ENCODE data around the gene RIBC1. TPM values are rescaled to one million over a fixed set of nuclear protein-coding genes. Genes with fewer than 3 reads are reported as not detected.

RIBC1 gene
- total RNA-seq, 1 donor from 2014 or later: not detected

DNA sequence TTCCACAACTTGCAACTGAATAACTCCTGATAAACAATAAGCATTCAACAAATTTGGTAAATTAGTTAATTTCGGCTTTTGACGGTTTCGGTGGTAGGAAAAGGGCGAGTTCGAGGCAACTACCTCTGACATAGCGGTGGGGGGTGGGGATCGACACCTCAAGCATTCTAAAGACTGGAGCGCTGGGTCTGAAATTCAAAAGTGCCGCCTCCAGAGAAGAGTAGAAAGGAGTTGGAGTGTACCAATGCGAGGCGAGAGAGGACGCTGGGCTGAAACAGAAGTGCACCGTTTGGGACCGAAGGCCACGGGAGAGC, 944 bp upstream of the RIBC1 start:
- peak overlapping the region; percentile 93 for H3K27ac ChIP-seq
- intact Hi-C loops (cut with DNase I): no loop called here

DNA sequence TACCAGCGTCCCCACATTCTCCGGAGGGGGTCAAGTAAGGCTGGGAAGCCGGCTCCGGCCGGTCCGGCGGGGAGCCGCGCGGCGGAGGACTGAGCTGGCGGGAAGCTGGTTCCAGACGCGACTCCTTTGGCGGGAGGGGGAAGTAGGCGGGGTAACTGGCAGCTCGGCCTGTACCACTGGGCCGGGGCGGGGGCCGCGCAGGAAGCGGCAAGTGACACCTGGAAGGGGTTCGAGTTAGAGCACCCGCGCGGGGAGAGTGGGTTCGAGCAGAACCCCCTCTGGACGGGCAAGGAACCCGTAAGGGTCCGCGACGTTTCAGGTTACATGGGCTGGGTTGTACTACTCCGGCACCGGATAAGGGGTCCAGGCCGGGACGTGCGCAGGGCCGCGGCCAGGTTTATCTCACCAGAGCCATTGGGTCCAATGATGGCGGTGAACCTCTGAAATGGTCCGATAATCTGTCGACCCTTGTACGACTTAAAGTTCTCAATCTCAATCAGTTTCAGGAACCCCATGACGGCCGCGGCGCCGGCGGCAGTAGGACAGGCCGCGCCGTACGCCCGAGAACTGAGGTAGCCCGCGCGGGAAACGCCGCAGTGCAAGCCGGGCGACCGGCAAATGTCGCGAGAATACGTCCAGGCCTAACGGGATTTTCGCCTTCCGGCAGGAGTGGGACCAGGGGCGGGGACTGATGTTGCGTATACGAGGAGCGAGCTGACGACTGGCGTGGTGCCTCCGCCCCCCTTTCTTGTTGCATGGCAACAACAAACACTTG, 400 bp upstream of the RIBC1 start, which contains the start of gene SMC1A:
Gene SMC1A, minus strand, starts transcription at position 569 of the 775 bp plus-strand sequence. Its CDS starts 54 bp downstream, at position 515.
- intact Hi-C loops (cut with DNase I): no loop called here
- H3K27ac ChIP-seq: peak within 1 kb of the TSS; percentile 93
- DNase-seq (ENCODE audit: extremely low spot score in 2 of 2): peak in 1 of 2 donors; percentile 99
- H3K9me3 ChIP-seq: no peaks in the 10 kb centered on the region
- H3K4me3 ChIP-seq: peak within 1 kb of the TSS; percentile 71 to 76
- peaks cover 22% of the 10 kb centered on the region for H3K4me1 ChIP-seq
- TF ChIP-seq CTCF (IDR thresholded peaks at IDR 0.05): peak in 1 of 3 experiments; percentile 7
- TF ChIP-seq POLR2A (IDR thresholded peaks at IDR 0.05): peak in 1 of 2 donors; percentile 30
- TF ChIP-seq POLR2AphosphoS5 (IDR thresholded peaks at IDR 0.05; ENCODE audit: insufficient read depth in 1 of 2, low read depth in 1 of 2): peak; percentile 83 to 94
- H3K27me3 ChIP-seq: no peaks in the 10 kb centered on the region
- no peaks in the 10 kb centered on the region for H3K36me3 ChIP-seq

More for the DNA sequence above, 944 bp upstream of the RIBC1 start:
- TF ChIP-seq POLR2AphosphoS5 (IDR thresholded peaks at IDR 0.05; ENCODE audit: insufficient read depth in 1 of 2, low read depth in 1 of 2) (no peak), CTCF (IDR thresholded peaks at IDR 0.05) (no peak), POLR2A (IDR thresholded peaks at IDR 0.05) (no peak)
- Histone ChIP-seq H3K4me3 (peak overlapping the region; percentile 71 to 76), H3K4me1 (peaks cover 22% of the 10 kb centered on the region), H3K27me3 (no peaks in the 10 kb centered on the region), H3K9me3 (no peaks in the 10 kb centered on the region), H3K36me3 (no peaks in the 10 kb centered on the region)
- no peak for DNase-seq (ENCODE audit: extremely low spot score in 2 of 2)

GRCh38 chrX:53429755-53430154, 7.1 kb downstream of the RIBC1 start:
- no peak overlapping the region for H3K4me3 ChIP-seq
- H3K27me3 ChIP-seq: no peaks in the 10 kb centered on the region
- H3K27ac ChIP-seq: no peak overlapping the region
- TF ChIP-seq POLR2A (IDR thresholded peaks at IDR 0.05) (no peak), CTCF (IDR thresholded peaks at IDR 0.05) (no peak), POLR2AphosphoS5 (IDR thresholded peaks at IDR 0.05; ENCODE audit: insufficient read depth in 1 of 2, low read depth in 1 of 2) (no peak)
- DNase-seq (ENCODE audit: extremely low spot score in 2 of 2): no peak
- no peaks in the 10 kb centered on the region for H3K9me3 ChIP-seq
- intact Hi-C loops (cut with DNase I): loop anchor here (10.0 kb wide), 1 partner anchor 115 kb away; no protein-coding TSS in a partner anchor
- H3K36me3 ChIP-seq: peaks cover 0 to 5% of the 10 kb centered on the region in 2 donors
- peaks cover 4% of the 10 kb centered on the region for H3K4me1 ChIP-seq

DNA sequence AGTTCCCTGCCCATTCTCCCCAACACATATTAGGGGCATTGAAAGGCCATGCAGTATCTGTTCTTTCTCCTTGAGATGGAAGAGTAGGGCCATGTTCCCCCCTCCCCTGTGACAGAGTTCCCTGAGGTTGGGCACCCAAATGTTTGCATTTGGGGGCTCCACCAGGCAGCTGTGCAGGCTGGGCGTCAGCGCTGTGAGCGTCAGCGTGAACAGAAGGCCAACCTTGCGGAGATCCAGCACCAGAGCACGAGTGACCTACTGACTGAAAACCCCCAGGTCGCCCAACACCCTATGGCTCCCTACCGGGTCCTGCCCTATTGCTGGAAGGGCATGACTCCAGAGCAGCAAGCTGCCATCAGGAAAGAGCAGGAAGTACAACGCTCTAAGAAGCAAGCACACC, 7.6 kb downstream of the RIBC1 start:
- no peaks in the 10 kb centered on the region for H3K27me3 ChIP-seq
- no peaks in the 10 kb centered on the region for H3K9me3 ChIP-seq
- no peak for TF ChIP-seq CTCF (IDR thresholded peaks at IDR 0.05)
- TF ChIP-seq POLR2AphosphoS5 (IDR thresholded peaks at IDR 0.05; ENCODE audit: insufficient read depth in 1 of 2, low read depth in 1 of 2): no peak
- no peak for TF ChIP-seq POLR2A (IDR thresholded peaks at IDR 0.05)
- no peak for DNase-seq (ENCODE audit: extremely low spot score in 2 of 2)
- H3K4me3 ChIP-seq: no peak overlapping the region
- peaks cover 4% of the 10 kb centered on the region for H3K4me1 ChIP-seq
- peaks cover 0 to 5% of the 10 kb centered on the region in 2 donors for H3K36me3 ChIP-seq
- intact Hi-C loops (cut with DNase I): loop anchor here (10.0 kb wide), 1 partner anchor 115 kb away; no protein-coding TSS in a partner anchor
- H3K27ac ChIP-seq: no peak overlapping the region
